ENCODE measurements around the gene HEBP2. TPM values are rescaled to one million over a fixed set of nuclear protein-coding genes. Genes with fewer than 3 reads are reported as not detected.

The HEBP2 gene
- total and polyA plus RNA-seq, 2 experiments from 2014 or later: 25.6 to 118 TPM

DNA sequence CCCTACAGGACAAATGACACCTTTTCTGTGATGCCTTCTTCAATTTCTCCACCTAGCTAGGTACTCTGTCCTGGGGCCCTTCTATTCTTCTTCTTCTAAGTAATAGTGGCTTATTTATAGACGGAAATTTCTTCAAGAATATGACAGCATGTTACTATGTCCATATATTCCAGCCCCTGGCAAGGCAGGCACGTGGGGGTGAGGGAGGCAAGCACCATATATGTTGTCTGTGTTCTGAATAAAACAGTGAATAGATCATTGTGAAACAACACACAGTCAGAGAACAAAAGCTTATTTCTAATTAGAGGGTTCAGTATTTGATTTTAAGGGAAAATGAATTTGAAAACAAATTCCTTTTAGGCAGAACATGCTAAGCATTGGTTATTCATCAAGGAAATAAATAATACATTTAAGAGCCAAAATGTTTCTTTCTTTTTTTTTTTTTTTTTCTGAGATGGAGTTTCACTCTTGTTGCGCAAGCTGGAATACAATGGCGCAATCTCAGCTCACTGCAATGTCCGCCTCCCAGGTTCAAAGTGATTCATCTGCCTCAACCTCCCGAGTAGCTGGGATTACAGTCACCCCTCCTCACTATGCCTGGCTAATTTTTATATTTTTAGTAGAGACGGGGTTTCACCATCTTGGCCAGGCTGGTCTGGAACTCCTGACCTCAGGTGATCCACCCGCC lies 6.2 kb downstream of the HEBP2 start:
- Histone ChIP-seq H3K27ac (ENCODE audit: low read depth) (no peak overlapping the region), H3K36me3 (ENCODE audit: insufficient read depth) (peaks cover 47% of the 10 kb centered on the region), H2AFZ (no peak overlapping the region), H3K27me3 (ENCODE audit: insufficient read depth) (no peaks in the 10 kb centered on the region), H3K4me3 (no peak overlapping the region), H3K4me1 (ENCODE audit: insufficient read depth) (no peaks in the 10 kb centered on the region; the same call in 1 of the 2 replicates), H3K9me2 (ENCODE audit: insufficient read depth) (no peaks in the 10 kb centered on the region), H3K79me2 (replicated peaks; ENCODE audit: insufficient read depth) (no peaks in the 10 kb centered on the region), H3K4me2 (no peak overlapping the region), H4K20me1 (replicated peaks; ENCODE audit: insufficient read depth) (no peaks in the 10 kb centered on the region; the same call in 1 of the 2 replicates), H3F3A (replicated peaks; ENCODE audit: low read depth) (no peaks in the 10 kb centered on the region)
- no peak for ATAC-seq
- Mint-ChIP-seq H3K4me3 (no peak overlapping the region), H3K27ac (no peak overlapping the region), H3K4me1 (peaks cover 2% of the 10 kb centered on the region), H3K9me3 (no peaks in the 10 kb centered on the region), H3K27me3 (ENCODE audit: insufficient read depth, low read depth, poor library complexity) (peaks cover 1% of the 10 kb centered on the region), H3K36me3 (ENCODE audit: low read depth) (peaks cover 73% of the 10 kb centered on the region)
- no peak for DNase-seq (ENCODE audit: low spot score)
- TF ChIP-seq EZH2 (IDR thresholded peaks at IDR 0.05; ENCODE audit: low read depth, unreplicated experiment): no peak
- TF ChIP-seq, protein P1, sequence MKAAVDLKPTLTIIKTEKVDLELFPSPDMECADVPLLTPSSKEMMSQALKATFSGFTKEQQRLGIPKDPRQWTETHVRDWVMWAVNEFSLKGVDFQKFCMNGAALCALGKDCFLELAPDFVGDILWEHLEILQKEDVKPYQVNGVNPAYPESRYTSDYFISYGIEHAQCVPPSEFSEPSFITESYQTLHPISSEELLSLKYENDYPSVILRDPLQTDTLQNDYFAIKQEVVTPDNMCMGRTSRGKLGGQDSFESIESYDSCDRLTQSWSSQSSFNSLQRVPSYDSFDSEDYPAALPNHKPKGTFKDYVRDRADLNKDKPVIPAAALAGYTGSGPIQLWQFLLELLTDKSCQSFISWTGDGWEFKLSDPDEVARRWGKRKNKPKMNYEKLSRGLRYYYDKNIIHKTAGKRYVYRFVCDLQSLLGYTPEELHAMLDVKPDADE (IDR thresholded peaks at IDR 0.05): no peak
- no peak for TF ChIP-seq STAT1 (IDR thresholded peaks at IDR 0.05; ENCODE audit: unreplicated experiment)
- TF ChIP-seq CREB1 (CRISPR knock-in tag; IDR thresholded peaks at IDR 0.05; ENCODE audit: low read depth): no peak
- TF ChIP-seq, protein P2, sequence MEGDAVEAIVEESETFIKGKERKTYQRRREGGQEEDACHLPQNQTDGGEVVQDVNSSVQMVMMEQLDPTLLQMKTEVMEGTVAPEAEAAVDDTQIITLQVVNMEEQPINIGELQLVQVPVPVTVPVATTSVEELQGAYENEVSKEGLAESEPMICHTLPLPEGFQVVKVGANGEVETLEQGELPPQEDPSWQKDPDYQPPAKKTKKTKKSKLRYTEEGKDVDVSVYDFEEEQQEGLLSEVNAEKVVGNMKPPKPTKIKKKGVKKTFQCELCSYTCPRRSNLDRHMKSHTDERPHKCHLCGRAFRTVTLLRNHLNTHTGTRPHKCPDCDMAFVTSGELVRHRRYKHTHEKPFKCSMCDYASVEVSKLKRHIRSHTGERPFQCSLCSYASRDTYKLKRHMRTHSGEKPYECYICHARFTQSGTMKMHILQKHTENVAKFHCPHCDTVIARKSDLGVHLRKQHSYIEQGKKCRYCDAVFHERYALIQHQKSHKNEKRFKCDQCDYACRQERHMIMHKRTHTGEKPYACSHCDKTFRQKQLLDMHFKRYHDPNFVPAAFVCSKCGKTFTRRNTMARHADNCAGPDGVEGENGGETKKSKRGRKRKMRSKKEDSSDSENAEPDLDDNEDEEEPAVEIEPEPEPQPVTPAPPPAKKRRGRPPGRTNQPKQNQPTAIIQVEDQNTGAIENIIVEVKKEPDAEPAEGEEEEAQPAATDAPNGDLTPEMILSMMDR (conservative IDR thresholded peaks at IDR 0.05; ENCODE audit: low read depth in 2 of 2): no peak
- no peak for TF ChIP-seq ZNF331 (CRISPR knock-in tag; IDR thresholded peaks at IDR 0.05; ENCODE audit: low read depth)
- TF ChIP-seq POLR2AphosphoS5 (IDR thresholded peaks at IDR 0.05; ENCODE audit: low read depth): no peak
- no peak for TF ChIP-seq NANOG (IDR thresholded peaks at IDR 0.05; ENCODE audit: borderline replicate concordance)
- no peak for TF ChIP-seq JUNB (IDR thresholded peaks at IDR 0.05; ENCODE audit: unreplicated experiment)
- TF ChIP-seq, protein P3, sequence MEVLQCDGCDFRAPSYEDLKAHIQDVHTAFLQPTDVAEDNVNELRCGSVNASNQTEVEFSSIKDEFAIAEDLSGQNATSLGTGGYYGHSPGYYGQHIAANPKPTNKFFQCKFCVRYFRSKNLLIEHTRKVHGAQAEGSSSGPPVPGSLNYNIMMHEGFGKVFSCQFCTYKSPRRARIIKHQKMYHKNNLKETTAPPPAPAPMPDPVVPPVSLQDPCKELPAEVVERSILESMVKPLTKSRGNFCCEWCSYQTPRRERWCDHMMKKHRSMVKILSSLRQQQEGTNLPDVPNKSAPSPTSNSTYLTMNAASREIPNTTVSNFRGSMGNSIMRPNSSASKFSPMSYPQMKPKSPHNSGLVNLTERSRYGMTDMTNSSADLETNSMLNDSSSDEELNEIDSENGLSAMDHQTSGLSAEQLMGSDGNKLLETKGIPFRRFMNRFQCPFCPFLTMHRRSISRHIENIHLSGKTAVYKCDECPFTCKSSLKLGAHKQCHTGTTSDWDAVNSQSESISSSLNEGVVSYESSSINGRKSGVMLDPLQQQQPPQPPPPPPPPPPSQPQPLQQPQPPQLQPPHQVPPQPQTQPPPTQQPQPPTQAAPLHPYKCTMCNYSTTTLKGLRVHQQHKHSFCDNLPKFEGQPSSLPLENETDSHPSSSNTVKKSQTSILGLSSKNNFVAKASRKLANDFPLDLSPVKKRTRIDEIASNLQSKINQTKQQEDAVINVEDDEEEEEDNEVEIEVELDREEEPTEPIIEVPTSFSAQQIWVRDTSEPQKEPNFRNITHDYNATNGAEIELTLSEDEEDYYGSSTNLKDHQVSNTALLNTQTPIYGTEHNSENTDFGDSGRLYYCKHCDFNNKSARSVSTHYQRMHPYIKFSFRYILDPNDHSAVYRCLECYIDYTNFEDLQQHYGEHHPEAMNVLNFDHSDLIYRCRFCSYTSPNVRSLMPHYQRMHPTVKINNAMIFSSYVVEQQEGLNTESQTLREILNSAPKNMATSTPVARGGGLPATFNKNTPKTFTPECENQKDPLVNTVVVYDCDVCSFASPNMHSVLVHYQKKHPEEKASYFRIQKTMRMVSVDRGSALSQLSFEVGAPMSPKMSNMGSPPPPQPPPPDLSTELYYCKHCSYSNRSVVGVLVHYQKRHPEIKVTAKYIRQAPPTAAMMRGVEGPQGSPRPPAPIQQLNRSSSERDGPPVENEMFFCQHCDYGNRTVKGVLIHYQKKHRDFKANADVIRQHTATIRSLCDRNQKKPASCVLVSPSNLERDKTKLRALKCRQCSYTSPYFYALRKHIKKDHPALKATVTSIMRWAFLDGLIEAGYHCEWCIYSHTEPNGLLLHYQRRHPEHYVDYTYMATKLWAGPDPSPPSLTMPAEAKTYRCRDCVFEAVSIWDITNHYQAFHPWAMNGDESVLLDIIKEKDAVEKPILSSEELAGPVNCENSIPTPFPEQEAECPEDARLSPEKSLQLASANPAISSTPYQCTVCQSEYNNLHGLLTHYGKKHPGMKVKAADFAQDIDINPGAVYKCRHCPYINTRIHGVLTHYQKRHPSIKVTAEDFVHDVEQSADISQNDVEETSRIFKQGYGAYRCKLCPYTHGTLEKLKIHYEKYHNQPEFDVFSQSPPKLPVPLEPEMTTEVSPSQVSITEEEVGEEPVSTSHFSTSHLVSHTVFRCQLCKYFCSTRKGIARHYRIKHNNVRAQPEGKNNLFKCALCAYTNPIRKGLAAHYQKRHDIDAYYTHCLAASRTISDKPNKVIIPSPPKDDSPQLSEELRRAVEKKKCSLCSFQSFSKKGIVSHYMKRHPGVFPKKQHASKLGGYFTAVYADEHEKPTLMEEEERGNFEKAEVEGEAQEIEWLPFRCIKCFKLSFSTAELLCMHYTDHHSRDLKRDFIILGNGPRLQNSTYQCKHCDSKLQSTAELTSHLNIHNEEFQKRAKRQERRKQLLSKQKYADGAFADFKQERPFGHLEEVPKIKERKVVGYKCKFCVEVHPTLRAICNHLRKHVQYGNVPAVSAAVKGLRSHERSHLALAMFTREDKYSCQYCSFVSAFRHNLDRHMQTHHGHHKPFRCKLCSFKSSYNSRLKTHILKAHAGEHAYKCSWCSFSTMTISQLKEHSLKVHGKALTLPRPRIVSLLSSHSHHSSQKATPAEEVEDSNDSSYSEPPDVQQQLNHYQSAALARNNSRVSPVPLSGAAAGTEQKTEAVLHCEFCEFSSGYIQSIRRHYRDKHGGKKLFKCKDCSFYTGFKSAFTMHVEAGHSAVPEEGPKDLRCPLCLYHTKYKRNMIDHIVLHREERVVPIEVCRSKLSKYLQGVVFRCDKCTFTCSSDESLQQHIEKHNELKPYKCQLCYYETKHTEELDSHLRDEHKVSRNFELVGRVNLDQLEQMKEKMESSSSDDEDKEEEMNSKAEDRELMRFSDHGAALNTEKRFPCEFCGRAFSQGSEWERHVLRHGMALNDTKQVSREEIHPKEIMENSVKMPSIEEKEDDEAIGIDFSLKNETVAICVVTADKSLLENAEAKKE (CRISPR knock-in tag; IDR thresholded peaks at IDR 0.05): no peak
- TF ChIP-seq, protein P4, sequence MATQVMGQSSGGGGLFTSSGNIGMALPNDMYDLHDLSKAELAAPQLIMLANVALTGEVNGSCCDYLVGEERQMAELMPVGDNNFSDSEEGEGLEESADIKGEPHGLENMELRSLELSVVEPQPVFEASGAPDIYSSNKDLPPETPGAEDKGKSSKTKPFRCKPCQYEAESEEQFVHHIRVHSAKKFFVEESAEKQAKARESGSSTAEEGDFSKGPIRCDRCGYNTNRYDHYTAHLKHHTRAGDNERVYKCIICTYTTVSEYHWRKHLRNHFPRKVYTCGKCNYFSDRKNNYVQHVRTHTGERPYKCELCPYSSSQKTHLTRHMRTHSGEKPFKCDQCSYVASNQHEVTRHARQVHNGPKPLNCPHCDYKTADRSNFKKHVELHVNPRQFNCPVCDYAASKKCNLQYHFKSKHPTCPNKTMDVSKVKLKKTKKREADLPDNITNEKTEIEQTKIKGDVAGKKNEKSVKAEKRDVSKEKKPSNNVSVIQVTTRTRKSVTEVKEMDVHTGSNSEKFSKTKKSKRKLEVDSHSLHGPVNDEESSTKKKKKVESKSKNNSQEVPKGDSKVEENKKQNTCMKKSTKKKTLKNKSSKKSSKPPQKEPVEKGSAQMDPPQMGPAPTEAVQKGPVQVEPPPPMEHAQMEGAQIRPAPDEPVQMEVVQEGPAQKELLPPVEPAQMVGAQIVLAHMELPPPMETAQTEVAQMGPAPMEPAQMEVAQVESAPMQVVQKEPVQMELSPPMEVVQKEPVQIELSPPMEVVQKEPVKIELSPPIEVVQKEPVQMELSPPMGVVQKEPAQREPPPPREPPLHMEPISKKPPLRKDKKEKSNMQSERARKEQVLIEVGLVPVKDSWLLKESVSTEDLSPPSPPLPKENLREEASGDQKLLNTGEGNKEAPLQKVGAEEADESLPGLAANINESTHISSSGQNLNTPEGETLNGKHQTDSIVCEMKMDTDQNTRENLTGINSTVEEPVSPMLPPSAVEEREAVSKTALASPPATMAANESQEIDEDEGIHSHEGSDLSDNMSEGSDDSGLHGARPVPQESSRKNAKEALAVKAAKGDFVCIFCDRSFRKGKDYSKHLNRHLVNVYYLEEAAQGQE (IDR thresholded peaks at IDR 0.05; ENCODE audit: unreplicated experiment): no peak
- no peak for TF ChIP-seq ZNF114 (CRISPR knock-in tag; IDR thresholded peaks at IDR 0.05)
- TF ChIP-seq EZH2phosphoT487 (IDR thresholded peaks at IDR 0.05; ENCODE audit: unreplicated experiment): no peak
